ENCODE measurements around the gene TAF13. TPM values are rescaled to one million over a fixed set of nuclear protein-coding genes. Genes with fewer than 3 reads are reported as not detected.
"Not testable (repeated sequence)": the region's sequence is repeated elsewhere in the genome, so short reads cannot be mapped to it uniquely, and the experiment has no call there.

The TAF13 gene
- total RNA-seq, 4 donors from 2014 or later = 11.4 to 30.8 (median 25.9) TPM

DNA sequence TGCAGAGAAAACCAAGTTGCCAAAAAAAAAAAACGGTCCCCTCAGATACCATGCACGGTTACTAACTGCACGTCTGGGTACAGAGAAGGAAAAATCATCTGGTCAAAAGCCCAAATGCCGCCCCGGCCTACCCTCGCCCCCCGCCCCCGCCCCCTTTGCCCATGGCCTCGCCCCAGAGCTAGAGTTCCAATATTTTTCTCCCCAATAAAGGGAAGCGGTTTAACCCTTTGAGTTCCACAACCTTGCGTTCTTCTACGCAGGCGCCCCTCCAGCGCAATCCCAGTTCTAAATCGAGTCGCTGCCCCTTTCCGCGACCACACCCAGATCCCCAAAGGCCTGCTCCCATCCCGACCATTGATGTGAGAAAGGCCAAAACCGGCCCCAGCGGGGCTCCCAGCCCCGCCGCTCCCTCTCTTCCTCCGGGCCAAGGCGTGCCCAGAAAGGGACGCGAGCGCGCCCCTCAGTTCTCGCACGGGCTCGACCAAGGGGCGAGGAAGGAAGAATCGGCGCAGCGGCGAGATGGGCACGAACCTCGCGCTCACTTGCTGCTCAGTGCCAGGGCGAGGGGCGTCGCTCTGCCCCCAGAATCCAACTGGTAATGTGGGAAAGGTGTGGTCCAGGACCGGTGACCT, 34.7 kb downstream of the TAF13 start:
- peak overlapping the region; percentile 73 to 95 (median 88) for H3K4me3 ChIP-seq
- H3K4me1 ChIP-seq = peaks cover 0 to 23% (median 4%) of the 10 kb centered on the region in 4 donors
- H3K27me3 ChIP-seq = no peaks in the 10 kb centered on the region
- H3K9me3 ChIP-seq = no peaks in the 10 kb centered on the region
- peak overlapping the region; percentile 56 to 90 (median 85) for H3K27ac ChIP-seq
- H3K36me3 ChIP-seq = no peaks in the 10 kb centered on the region
- 0 to 1% methylated on average over 41 to 44 of the region's 44 CpGs for WGBS, 2 donors
- TF ChIP-seq CTCF (IDR thresholded peaks at IDR 0.05) = no peak
- no peak for TF ChIP-seq EP300 (IDR thresholded peaks at IDR 0.05)
- DNase-seq (ENCODE audit: low spot score in 2 of 2) = no peak

DNA sequence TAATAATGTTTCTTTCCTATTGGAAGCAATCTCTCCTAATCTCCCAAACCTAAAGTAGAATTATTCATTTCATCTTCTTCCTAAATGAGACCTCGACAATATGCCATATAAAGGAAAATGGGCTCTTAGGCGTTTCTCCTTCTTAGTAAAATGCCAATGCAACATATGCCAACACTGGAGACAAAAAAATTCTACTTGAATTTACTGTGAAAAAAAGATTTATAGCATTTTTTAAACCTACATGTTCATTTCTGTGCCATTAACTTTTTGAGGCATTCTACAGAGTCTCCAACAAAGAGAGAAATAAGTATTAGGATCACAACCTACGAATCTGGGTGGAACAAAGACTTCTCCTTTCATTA, 35.2 kb downstream of the TAF13 start:
- H3K4me1 ChIP-seq = peaks cover 0 to 23% (median 4%) of the 10 kb centered on the region in 4 donors
- TF ChIP-seq CTCF (IDR thresholded peaks at IDR 0.05) = no peak
- no peak for TF ChIP-seq POLR2A (IDR thresholded peaks at IDR 0.05)
- no peak for TF ChIP-seq EP300 (IDR thresholded peaks at IDR 0.05)
- H3K4me3 ChIP-seq = peak overlapping the region; percentile 73 to 95 (median 88)
- no peak for DNase-seq (ENCODE audit: low spot score in 2 of 2)
- WGBS, 2 donors = 6 to 8% methylated on average over 3 of the region's 3 CpGs
- H3K36me3 ChIP-seq = no peaks in the 10 kb centered on the region
- no peaks in the 10 kb centered on the region for H3K27me3 ChIP-seq
- peak overlapping the region in 3 of 4 donors; percentile 64 to 90 (median 80) for H3K27ac ChIP-seq
- no peaks in the 10 kb centered on the region for H3K9me3 ChIP-seq

DNA sequence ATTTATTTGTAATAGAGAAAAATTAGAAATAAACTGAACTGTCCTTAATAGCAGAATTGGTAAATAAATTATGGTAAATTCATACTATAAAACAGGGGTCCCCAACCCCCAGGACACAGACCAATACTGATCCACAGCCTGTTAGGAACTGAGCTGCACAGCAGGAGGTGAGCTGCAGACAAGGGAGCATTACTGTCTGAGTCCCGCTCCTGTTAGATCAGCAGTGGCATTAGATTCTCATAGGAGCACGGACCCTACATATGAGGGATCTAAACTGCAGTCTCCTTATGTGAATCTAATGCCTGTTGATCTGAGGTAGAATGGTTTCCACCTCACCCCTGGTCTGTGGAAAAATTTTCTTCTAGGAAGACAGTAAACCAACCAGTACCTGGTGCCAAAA, 41.4 kb downstream of the TAF13 start:
- H3K36me3 ChIP-seq = no peaks in the 10 kb centered on the region
- no peak overlapping the region for H3K4me3 ChIP-seq
- no peaks in the 10 kb centered on the region for H3K9me3 ChIP-seq
- no peaks in the 10 kb centered on the region for H3K27me3 ChIP-seq
- H3K4me1 ChIP-seq = peaks cover 0 to 6% (median 3%) of the 10 kb centered on the region in 4 donors
- TF ChIP-seq CTCF (IDR thresholded peaks at IDR 0.05) (no peak), POLR2A (IDR thresholded peaks at IDR 0.05) (no peak), EP300 (IDR thresholded peaks at IDR 0.05) (no peak)
- no peak overlapping the region for H3K27ac ChIP-seq
- 97 to 100% methylated on average over 2 of the region's 2 CpGs for WGBS, 2 donors
- DNase-seq (ENCODE audit: low spot score in 2 of 2) = no peak

- DNase-seq (ENCODE audit: low spot score in 2 of 2); H3K4me1 ChIP-seq; H3K27me3 ChIP-seq; H3K9me3 ChIP-seq; H3K36me3 ChIP-seq; H3K27ac ChIP-seq; H3K4me3 ChIP-seq: not testable (repeated sequence)
- WGBS, 2 donors = 93 to 96% methylated on average over 8 of the region's 8 CpGs
Measured at GRCh38 chr1:109029493-109029892, 46.3 kb downstream of the TAF13 start.

- TF ChIP-seq POLR2A (IDR thresholded peaks at IDR 0.05) = no peak
- TF ChIP-seq CTCF (IDR thresholded peaks at IDR 0.05) = peak in 1 of 5 experiments; percentile 4
- no peak for DNase-seq (ENCODE audit: low spot score in 2 of 2)
- Histone ChIP-seq H3K36me3 (peaks cover 0 to 5% (median 0%) of the 10 kb centered on the region in 3 donors), H3K27ac (no peak overlapping the region), H3K4me1 (peaks cover 0 to 6% (median 2%) of the 10 kb centered on the region in 4 donors), H3K27me3 (no peaks in the 10 kb centered on the region), H3K4me3 (no peak overlapping the region), H3K9me3 (no peaks in the 10 kb centered on the region)
Measured at GRCh38 chr1:109027841-109028240, 48.0 kb downstream of the TAF13 start.

DNA sequence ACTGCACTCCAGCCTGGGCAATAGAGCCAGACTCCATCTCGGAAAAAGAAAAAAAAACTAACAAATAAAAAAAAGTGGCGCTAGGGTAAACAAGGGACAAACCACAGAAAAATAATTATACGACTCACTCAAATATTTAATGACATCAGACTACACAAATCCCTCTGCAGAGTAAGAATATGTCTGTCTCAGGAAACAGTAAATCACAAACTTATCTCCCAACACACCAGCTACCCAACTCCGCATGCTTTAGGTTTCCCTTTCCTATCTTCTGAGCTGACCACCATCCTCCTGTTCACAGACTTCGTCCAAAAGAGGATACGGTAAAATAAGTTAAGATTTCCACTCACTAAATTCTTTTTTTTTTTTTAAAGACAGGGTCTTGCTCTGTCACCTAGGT, 50.1 kb downstream of the TAF13 start:
- WGBS, 2 donors = 81 to 87% methylated on average over 6 of the region's 6 CpGs
- H3K9me3 ChIP-seq = no peaks in the 10 kb centered on the region
- peaks cover 0 to 17% (median 0%) of the 10 kb centered on the region in 3 donors for H3K36me3 ChIP-seq
- no peaks in the 10 kb centered on the region for H3K27me3 ChIP-seq
- H3K4me3 ChIP-seq = no peak overlapping the region
- DNase-seq (ENCODE audit: low spot score in 2 of 2) = no peak
- no peak overlapping the region for H3K27ac ChIP-seq
- H3K4me1 ChIP-seq = peaks cover 0 to 11% (median 3%) of the 10 kb centered on the region in 4 donors
- no peak for TF ChIP-seq CTCF (IDR thresholded peaks at IDR 0.05)
- TF ChIP-seq EP300 (IDR thresholded peaks at IDR 0.05) = no peak
- TF ChIP-seq POLR2A (IDR thresholded peaks at IDR 0.05) = no peak

Data from tibial nerve (tissue), 4 donors.